Fibroblast of mammary gland (primary cell): ENCODE measurements around the gene RGS14.
"Not testable (repeated sequence)": the region's sequence is repeated elsewhere in the genome, so short reads cannot be mapped to it uniquely, and the experiment has no call there.

ENCODE experiments used
- DNase-seq: peaks from one replicate; pipeline ENCODE4 v3.0.0-alpha.2; 2010; ENCODE audit warnings: low read depth
- H3K4me3 ChIP-seq: 2 replicates; pipeline ENCODE4 v1.5.1; 2011; ENCODE audit warnings: low read depth, mild to moderate bottlenecking, low read length, moderate library complexity; ENCODE audit not compliant: control insufficient read depth
- TF ChIP-seq, protein P1 (sequence below): conservative IDR thresholded peaks from 2 replicates; pipeline ENCODE4 v1.5.1; 2011; ENCODE audit warnings: low read depth, low read length, inconsistent platforms; ENCODE audit not compliant: control insufficient read depth, insufficient read depth

The RGS14 gene

DNA sequence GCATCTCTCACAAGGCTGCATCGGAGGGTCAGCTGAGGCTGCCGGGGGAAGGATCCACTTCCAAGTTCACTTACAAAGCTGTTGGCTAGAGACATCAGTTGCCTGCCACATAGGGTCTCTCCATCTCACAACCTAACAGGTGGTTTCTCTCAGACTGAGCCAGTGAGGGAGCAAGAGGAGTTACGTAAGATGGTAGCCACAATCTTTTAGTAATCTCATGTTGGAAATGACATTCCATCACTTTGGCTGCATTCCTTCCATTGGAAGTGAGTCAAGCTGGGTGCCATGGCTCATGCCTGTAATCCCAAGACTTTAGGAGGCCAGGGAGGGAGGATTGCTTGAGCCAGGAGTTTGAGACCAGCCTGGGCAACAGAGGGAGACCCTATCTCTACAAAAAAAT, 61.3 kb downstream of the RGS14 start:
- TF ChIP-seq, protein P1, sequence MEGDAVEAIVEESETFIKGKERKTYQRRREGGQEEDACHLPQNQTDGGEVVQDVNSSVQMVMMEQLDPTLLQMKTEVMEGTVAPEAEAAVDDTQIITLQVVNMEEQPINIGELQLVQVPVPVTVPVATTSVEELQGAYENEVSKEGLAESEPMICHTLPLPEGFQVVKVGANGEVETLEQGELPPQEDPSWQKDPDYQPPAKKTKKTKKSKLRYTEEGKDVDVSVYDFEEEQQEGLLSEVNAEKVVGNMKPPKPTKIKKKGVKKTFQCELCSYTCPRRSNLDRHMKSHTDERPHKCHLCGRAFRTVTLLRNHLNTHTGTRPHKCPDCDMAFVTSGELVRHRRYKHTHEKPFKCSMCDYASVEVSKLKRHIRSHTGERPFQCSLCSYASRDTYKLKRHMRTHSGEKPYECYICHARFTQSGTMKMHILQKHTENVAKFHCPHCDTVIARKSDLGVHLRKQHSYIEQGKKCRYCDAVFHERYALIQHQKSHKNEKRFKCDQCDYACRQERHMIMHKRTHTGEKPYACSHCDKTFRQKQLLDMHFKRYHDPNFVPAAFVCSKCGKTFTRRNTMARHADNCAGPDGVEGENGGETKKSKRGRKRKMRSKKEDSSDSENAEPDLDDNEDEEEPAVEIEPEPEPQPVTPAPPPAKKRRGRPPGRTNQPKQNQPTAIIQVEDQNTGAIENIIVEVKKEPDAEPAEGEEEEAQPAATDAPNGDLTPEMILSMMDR = no peak
- no peak overlapping the region for H3K4me3 ChIP-seq
- peak; percentile 54 for DNase-seq

DNA sequence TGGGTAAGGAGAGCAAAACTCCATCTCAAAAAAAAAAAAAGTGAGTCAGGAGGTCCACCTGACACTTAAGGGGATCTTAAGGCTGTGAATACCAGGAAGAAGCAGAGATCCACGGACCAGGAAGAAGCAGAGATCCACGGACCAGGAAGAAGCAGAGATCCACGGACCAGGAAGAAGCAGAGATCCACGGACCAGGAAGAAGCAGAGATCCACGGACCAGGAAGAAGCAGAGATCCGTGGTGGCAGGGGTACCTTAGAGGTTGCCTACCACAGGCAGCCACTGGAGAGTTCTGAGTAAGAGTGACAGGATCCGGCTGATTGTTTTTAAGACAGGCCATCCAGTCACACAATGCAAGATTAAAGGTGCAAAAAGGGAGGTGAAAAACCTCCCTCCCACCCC, 62.7 kb downstream of the RGS14 start:
- DNase-seq, H3K4me3 ChIP-seq: not testable (repeated sequence)

GRCh38 chr5:177421062-177421798, 63.5 kb downstream of the RGS14 start:
- DNase-seq = no peak
- no peak overlapping the region for H3K4me3 ChIP-seq
- TF ChIP-seq, protein P1 = no peak
